Stimulated activated CD8-positive, alpha-beta memory T cell treated with anti-CD3 and anti-CD28 coated beads, Interleukin-4, amount 100 ng/mL, for 48 hours (primary cell): ENCODE measurements around the gene ZKSCAN3.
"Not testable (repeated sequence)": the region's sequence is repeated elsewhere in the genome, so short reads cannot be mapped to it uniquely, and the experiment has no call there.

Experiments used
- DNase-seq: peaks from one replicate; pipeline ENCODE4 v3.0.0-alpha.2; 2020

Gene ZKSCAN3

GRCh38 chr6:28377879-28378278, 28.1 kb downstream of the ZKSCAN3 start:
- no peak for DNase-seq

GRCh38 chr6:28378644-28379043, 28.9 kb downstream of the ZKSCAN3 start:
- DNase-seq: no peak

DNA sequence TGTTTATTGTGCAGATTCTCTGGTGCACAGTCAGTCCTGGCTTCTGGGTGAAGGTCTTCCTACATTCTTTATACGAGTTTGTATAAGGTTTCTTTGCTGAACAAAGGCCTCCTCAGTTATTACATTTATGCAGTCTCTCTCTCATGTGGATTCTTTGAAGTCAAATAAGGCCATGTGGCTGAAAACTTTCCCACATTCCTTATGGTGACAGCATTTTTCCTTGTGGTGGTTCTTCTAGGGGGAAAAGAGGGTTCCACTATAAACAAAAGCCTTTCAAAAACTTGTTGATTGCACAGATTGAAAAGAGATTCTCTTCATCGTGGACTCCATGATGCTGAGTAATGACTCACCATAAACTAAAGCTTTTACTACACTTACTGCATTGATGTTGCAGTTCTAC, 30.6 kb downstream of the ZKSCAN3 start:
- DNase-seq: no peak

DNA sequence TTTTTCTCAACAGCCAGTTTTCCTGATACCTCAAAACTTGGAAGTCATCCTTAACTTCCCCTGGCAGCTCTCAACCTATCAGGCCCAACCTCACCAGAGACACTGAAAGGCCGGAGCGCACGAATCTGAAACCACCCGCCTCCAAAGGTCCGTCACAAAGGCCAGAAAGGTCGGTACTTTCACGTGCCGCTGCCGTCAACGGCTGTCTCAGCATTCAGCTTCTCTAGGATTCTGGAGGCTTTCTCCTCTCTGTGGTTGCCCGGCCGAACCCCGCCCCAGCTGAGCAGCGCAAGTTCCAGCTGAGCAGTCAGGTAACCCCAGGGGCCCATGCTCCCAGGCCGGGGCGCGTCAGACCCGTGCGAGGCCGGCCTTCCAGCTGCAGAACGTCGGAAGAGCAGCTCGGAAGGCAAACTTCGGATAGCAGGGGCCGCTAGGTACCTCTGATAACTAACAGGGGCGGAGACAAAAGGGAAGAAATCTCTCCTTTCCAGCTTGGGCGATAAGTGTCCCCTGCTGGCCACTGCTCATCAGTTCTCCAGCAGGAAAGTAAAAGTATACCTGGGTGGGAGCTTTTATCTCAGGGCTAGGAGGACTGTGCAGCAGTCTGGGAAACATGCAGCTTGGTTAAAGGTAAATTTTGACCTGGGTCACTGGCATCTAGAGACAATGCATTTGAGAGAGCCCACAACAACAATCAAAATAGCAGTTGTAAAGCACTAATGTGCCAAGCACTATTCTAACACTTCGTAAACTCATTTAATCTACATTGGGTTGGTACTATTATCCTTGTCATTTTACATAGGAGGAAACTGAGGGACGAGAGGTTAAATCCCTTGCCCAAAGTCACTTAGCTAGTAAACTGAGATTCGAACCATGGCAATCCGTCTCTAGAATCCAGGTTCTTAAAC, 33.7 kb downstream of the ZKSCAN3 start:
- peak; percentile 40 for DNase-seq

DNA sequence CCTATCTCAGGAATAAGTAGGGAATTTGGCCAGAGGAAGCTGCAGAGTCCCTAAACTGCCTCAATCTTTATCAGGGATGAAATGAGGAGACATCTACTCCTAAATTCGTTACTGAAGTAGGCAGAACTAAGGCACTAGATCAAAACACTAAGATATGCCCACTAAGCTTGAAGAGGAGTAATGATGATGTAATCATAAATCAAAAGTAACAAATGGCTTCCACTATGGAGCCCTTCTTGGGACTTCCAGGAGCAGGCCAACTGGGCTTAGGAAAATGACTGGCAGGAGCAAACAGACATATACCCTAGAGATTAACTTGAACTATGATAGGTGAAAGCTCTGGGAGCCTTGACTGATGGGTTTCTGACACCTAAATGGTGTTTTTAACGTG, 34.4 kb downstream of the ZKSCAN3 start:
- no peak for DNase-seq

DNA sequence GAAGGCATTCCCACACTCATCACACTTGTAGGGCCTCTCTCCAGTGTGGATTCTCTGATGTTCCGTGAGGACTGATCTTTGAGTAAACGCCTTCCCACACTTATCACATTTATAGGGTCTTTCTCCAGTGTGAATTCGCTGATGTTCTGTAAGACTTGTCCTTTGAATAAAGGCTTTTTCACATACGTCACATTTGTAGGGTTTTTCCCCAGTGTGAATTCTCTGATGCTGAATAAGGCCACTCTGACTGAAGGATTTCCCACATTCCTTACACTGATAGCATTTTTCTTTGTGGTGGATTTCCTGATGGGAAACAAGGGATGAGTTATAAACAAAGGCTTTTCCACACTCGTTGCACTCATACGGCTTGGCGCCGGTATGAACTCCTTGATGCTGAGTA, 40.9 kb downstream of the ZKSCAN3 start:
- DNase-seq: no peak

DNA sequence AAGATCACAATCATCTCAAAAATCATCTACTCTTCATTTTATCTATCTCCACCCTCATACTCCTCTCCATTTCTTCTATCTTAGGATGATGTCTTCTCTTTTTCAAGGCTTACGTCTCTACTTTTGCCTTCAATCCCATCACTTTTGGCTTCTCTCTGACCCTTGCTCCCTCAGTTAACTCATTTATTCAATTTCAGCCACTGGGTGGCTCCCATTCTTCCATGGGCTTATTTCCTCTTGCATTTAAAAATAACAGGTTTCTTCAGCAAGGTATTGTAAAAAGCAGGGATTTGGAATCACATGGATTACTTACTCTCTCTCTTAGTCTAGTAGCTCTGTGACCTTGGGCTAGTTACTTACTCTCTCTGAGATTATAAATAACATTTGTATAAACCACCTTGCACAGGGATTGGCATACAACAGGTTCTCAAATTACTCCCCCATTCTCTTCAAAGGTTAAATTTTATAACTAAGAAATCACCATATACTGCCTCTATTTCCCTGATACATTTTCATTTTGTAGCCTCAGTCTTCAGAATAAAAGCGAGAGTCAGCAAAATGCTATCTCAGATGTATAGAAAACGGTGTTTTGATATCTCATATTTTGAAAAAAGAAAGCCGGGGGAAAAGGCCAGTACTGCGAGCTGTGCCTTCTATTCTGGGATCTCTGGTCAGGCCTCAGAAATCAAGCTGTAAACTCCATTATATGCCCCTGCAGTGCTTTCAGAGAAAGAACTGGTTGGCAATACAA, 44.3 kb downstream of the ZKSCAN3 start:
- no peak for DNase-seq

DNA sequence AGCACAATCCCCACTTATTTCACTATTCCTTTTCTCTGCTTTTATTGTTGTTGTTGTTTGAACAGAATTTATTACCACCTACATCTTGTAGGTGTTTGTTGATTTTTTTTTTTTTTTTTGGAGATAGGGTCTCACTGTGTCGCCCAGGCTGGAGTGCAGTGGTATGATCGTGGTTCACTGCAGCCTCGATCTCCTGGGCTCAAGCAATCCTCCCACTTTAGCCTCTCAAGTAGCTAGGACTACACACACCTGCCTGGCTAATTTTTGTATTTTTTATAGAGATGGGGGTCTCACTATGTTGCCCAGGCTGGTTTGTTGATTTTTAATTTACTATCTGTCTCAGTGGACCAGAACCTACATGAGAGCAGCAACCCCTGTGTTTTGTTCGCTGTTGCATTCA, 46.2 kb downstream of the ZKSCAN3 start:
- no peak for DNase-seq

DNA sequence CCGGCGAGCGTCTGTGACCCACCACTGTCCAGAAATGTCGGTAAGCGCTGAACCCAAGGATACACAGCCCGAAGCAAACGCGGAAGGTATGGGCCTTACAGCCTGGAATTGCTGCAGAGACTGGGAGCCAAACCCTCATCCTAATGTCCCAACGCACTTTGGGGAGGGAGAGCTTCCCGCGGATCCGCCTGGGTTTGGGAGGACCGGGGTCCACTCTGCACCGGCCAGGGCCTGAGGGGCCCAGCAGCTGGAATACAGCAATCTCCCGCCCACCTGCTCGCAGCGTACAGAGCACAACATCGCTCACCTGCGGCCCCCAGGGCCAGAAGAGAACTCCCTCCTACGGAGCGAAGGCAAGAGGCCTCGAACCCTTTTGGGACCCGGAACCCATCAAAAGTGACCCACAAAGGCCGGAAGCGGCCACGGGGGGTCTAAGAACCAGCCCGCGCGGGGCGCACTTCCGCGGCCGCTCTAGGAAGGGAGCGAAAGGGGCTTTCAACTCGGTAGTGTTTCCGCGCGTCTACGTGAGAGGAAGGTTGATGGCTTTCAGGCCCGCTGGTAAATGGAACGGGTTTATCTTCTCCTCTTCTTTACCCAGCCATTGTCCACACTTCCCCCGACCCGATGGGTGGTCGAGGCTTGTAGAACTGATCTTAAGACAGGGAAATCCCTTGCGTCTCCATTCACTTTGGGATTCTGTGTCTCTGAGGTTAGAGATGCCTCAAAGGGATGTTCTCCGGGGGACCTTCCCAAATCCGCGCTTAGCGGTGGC, 49.8 kb downstream of the ZKSCAN3 start, which contains the start of gene ZSCAN12:
Gene ZSCAN12 (minus strand): TSS at position 398 of the 772 bp plus-strand sequence. CDS start 1,342 bp downstream, outside the sequence.
- DNase-seq: peak; percentile 91

DNA sequence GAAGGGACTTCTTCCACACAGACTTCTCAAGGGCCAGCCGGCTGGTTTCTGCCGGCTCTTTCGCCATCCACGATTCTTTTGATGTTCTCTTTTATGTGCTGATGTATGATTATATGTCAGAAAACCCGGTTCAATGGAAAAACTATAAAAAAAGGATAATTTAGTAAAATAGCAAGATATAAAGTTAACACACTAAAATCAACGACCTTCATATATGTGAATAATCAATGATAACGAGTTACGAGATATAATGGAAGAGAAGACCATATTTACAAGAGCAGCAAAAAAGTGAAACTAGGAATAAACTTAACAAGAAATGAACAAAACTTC, 50.3 kb downstream of the ZKSCAN3 start:
- no peak for DNase-seq

DNA sequence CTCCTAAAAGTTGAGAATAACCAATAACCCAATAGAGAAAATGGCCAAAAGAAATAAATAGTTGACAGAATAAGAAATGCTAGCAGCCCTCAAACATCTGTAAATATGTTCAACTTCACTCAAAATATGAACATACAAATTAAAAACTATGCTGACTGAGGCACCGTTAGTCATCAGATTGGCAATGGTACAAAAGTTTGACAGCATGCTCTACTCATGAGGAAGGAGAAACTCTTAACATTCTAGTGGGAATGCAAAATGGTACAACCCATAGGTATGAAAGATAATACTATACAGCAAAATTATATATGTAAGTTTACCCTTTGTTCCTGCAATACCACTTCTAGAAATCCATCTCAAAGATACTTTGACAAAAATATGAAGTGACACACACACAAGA, 51.4 kb downstream of the ZKSCAN3 start:
- DNase-seq: no peak

DNA sequence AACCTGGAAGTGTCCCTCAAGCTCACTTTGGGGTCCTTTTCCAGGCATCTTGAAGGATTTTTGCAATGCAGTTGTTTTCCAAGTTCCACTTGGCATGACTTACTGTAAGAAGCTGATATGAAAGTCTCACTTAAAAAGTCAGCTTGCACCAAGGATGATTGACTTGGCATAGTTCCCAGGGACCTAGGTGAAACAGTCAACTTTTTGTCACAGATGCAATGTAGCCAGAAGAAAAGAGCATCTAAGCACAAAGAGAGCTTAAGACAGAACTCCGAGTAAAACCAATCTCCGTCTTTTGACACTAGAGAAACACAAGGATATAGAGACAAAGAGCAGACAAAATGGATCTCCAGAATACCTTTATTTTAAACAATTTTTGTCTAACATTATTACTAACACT, 52.5 kb downstream of the ZKSCAN3 start:
- no peak for DNase-seq

- DNase-seq: not testable (repeated sequence)
Measured at GRCh38 chr6:28403923-28404322, 54.2 kb downstream of the ZKSCAN3 start.

GRCh38 chr6:28407401-28407800, 57.7 kb downstream of the ZKSCAN3 start:
- no peak for DNase-seq

DNA sequence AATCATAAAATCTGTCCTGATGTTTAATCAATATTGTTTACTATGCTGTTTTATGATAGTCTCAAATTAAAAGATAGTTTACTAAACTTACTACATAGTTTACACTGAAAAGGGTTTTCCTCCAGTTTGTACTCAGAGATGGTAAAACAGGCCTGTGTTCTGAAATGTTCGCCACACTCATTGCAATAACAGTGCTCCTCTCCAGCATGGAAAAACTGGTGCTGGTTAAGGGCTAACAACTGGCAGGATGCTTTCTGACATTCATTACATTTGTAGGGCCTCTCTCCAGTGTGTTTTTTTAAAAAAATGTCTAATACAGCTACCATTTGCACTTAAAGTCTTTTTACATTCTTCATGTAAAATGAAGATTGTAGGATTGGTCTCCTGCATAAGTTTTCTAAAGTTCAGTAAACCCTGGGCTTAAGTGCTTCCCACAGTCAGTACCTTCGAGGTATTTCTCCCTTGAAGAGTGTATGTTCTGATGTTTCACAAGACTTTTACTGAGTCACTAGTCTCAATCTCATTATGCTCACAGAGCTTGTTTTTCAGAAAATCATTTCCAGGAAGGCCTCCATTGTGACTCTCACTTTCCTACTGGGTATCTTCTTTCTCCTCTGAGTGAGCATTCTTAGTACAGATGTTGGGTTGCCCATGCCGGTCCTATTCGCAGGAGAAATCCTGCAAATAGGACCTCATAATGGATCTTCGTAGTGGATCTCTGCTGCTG, 58.5 kb downstream of the ZKSCAN3 start:
- DNase-seq: no peak

DNA sequence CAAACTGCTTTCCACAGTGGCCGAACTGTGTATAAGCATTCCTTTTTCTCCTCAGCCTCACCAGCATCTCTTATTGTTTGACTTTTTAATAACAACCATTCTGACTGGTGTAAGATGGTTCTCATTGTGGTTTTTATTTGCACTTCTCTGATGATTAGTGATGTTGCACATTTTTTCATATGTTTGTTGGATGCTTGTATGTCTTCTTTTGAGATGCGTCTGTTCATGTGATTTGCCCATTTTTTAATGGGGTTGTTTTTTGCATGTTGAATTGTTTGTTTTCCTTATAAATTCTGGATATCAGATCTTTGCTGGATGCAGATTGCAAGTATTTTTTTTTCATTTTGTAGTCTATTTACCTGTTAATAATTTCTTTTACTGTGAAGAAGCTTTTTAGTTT, 61.0 kb downstream of the ZKSCAN3 start:
- DNase-seq: no peak

GRCh38 chr6:28413681-28414080, 63.9 kb downstream of the ZKSCAN3 start:
- DNase-seq: no peak
